Measurements from ENCODE around the gene ISL2.

The ISL2 gene

DNA sequence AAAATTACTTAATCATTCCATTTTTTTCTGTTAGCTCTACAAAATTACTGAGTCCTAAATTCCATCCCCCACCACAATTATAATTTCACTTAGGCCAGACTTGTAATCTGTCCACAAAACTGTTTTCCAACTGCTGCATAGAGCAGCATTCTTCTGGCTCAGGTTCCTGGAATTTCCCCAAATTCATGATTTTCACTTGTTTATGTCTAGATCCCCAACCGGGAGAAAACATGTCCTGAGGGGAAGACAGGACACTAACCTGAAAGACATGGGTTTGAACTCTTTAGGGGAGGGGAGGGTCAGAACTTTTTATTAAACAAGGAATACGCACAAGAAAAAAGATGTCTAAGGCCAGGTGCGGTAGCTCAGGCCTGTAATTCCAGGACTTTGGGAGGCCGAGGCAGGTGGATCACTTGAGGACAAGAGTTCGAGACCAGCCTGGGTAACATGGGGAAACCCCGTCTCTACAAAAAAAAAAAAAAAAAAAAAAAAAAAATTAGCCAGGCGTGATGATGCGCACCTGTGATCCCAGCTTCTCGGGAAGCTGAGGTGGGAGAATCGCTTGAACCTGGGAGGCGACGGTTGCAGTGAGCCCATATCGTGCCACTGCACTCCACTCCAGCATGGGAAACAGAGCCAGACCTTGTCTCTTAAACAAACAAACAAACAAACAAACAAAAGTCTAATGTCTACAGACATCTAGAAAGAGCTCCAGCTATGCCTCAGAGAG is 26.8 kb upstream of the ISL2 start:
- TF ChIP-seq, protein P1, sequence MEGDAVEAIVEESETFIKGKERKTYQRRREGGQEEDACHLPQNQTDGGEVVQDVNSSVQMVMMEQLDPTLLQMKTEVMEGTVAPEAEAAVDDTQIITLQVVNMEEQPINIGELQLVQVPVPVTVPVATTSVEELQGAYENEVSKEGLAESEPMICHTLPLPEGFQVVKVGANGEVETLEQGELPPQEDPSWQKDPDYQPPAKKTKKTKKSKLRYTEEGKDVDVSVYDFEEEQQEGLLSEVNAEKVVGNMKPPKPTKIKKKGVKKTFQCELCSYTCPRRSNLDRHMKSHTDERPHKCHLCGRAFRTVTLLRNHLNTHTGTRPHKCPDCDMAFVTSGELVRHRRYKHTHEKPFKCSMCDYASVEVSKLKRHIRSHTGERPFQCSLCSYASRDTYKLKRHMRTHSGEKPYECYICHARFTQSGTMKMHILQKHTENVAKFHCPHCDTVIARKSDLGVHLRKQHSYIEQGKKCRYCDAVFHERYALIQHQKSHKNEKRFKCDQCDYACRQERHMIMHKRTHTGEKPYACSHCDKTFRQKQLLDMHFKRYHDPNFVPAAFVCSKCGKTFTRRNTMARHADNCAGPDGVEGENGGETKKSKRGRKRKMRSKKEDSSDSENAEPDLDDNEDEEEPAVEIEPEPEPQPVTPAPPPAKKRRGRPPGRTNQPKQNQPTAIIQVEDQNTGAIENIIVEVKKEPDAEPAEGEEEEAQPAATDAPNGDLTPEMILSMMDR (IDR thresholded peaks at IDR 0.05): no peak

DNA sequence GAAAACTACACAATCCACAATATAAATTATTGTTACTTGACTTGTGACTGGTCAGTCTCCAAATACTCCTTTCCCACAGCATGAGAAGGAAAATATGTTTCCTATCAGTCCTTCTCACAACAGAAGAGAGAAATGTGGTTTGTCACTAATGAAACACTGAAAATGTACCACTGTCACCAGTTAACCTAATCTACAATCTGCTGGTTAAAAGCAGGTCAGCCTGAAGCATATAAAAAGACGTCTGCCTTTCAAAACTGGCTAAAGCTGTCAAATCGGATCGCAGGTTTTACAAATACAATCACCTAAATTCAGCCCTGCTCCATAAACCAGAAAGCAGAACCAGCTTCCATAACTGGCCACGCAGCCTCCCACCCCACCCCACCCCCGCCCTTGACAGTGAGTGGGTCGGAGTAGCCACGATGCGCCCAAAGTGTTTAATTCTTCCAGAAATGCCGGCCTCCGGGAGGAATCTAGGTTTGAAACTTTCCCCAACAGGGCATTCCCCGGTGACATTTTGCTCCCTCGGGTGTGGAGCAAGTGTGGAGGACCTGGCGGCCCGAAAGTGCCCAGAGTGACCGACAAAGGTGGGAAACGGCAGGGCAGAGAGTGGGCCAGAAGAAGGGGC is 26.0 kb upstream of the ISL2 start:
- TF ChIP-seq, protein P1 (IDR thresholded peaks at IDR 0.05): no peak

DNA sequence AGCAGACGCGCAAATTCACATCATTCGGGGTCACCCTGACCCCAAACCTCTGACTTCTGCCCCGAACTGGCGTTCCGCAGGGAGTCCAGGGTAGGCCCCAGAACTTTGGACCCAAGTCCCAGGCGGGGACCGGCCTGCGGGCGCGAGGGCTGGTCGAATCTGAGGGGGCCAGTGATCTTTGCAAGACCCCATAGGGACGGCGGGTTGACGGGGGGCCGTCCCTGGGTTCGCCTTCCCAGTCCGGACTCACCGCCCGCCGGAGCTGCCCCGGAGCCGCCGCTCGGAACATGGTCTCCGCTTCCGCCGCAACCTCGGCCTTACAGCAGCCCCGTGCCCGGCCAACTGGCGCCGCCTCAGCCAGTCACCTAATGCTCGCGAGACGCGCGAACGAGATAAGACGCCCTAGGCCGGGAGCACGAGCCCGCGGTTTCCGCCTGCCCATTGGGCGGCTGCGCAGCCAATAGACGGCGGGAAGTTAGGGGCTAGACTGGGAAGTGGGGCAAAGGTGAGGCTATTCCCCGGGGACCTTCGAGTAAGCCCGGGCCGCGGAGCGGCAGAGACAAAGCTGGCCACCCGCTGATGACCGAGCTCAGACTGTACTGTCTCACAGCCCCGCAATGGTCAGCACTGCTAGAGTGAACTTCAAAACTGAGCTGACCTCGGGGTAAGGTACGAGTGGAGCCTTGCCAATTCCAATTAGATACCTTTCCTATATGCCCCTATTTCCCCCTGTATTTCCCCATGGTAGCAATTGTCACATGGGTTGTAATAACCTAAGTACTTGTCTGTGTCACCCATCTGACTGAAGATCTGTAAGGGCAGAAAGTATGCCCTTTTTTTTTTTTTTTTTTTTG is 25.2 kb upstream of the ISL2 start, which contains the start of gene ETFA:
Gene ETFA (minus strand): TSS at position 370 of the 854 bp plus-strand sequence. CDS start 81 bp downstream, at position 289.
- TF ChIP-seq, protein P1 (IDR thresholded peaks at IDR 0.05): no peak

DNA sequence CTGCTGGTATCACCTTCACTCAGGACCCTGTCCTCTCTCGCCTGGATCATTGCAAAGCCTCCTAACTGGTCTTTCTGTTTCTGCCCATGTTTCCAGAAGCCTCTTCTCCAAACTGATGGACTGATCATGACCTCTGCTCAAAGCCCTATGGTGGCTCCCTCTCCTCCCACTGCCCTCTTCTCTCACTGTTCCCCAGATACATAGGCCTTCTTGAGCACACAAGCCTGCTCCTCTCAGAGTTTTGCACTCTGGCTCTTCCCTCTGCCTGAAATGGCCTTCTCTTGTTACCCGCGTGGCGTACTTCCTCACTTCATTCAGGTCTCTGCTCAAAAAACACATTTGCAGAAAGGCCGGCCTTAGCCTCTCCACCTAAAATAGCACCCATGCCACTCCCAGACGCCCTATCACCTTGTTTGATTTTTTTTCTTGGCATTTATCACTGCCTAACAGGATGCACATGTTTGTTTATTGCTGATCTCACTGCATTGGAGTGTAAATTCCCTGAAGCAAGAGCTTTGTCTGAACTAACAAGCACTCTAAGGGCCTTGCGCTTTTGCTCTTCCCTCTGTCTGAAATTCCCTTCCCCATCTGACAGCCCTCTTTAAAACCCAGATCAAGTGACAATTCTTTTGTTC is 23.9 kb upstream of the ISL2 start:
- TF ChIP-seq, protein P1 (IDR thresholded peaks at IDR 0.05): no peak

DNA sequence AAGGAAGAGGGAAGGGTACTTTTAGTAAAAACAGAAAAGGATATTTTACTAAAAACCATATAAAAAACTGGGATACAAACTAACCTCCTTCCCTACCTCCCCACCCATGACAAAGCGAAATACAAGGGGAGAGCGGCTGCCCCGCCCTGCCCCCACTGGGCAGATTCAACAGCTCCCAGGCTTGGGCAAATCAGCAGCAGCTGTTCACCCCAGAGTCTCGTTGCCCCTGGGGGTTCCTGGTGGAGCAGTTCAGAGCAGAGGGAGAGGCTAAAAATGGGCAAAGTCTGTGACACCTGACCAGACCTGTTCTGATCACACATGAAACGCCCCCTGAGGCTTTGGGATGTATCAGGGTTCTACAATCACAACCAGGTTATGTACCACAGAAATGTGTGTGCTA is 22.8 kb upstream of the ISL2 start:
- TF ChIP-seq, protein P1 (IDR thresholded peaks at IDR 0.05): no peak

DNA sequence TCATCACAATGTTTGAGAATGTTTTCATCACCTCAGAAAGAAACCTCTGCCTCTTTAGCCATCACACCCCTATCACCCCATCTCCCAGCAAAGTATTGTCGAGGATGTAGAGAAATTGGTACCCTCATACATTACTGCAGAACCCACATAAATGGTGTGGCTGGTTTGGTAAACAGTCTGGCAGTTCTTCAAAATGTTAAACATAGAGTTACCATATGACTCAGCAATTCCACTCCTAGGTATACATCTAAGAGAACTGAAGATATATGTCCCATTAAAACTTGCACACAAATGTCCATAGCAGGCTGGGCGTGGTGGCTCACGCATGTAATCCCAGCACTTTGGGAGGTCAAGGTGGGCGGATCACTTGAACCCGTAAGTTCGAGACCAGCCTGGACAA is 16.6 kb upstream of the ISL2 start:
- TF ChIP-seq, protein P1 (IDR thresholded peaks at IDR 0.05): no peak

DNA sequence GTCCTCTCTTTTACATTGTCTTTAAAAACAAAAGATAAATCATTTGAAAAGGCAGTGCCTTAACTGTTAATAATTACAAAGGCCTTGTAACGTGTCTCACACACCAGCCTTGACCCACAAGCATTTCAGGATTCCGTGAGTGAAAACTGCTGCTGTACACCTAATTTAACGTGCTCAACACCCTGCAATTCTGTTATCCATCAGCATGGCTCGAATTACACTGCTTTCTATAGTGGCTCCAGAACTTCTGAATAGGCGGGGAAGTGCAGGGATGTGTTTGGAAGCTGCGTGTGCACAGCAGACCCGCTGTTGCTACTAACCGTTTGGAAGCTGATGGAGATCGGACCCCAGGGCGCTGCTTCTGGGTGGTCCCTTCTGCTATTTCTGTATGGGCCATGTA is 15.4 kb upstream of the ISL2 start:
- TF ChIP-seq, protein P1 (IDR thresholded peaks at IDR 0.05): no peak

Data from LNCAP (cell line).